H1 (cell line): ENCODE measurements around the gene RAB36. TPM values are rescaled to one million over a fixed set of nuclear protein-coding genes. Genes with fewer than 3 reads are reported as not detected.

Experiments
- CTCF ChIA-PET: fragments of 300-600 bp; sonication (Branson Sonifier 250); formaldehyde crosslinking; loops from one replicate; lab custom pipeline; 2021; ENCODE audit not compliant: partially characterized antibody; lab: Charles Lee
- POLR2A ChIA-PET: fragments of 300-600 bp; sonication (Branson Sonifier 250); formaldehyde crosslinking; loops from one replicate; lab custom pipeline; 2021; ENCODE audit warnings: inconsistent platforms; ENCODE audit not compliant: partially characterized antibody; lab: Charles Lee
- DNase-seq, 2 experiments: peaks; one replicate each; pipeline versions ENCODE4 v3.0.0 to v3.0.0-alpha.2; 2010 to 2022; ENCODE audit warnings: low spot score in 2 of 2, low read depth in 1 of 2, mixed read lengths in 1 of 2
- FAIRE-seq: peaks from 2 replicates; lab custom pipeline; 2011; peaks lifted over from hg19 to GRCh38; lab: Jason Lieb, UNC
- H2AFZ ChIP-seq: 2 replicates; pipeline ENCODE4 v1.8.1; 2012; ENCODE audit warnings: low read length, inconsistent platforms
- H2AK5ac ChIP-seq: 2 replicates; pipeline ENCODE4 v1.6.1; 2013; ENCODE audit warnings: low read depth, low read length
- H2BK120ac ChIP-seq: replicated peaks from 2 replicates; pipeline ENCODE3; 2013; ENCODE audit warnings: low read depth, low read length, inconsistent platforms
- H2BK12ac ChIP-seq: 2 replicates; pipeline ENCODE4 v1.6.1; 2013; ENCODE audit warnings: low read depth, low read length
- H2BK15ac ChIP-seq: 2 replicates; pipeline ENCODE4 v1.6.1; 2013; ENCODE audit warnings: low read length
- H2BK20ac ChIP-seq: 2 replicates; pipeline ENCODE4 v1.6.1; 2013; ENCODE audit warnings: low read length
- H2BK5ac ChIP-seq: 2 replicates; pipeline ENCODE4 v1.6.1; 2013; ENCODE audit warnings: low read depth, low read length
- H3K14ac ChIP-seq: 2 replicates; pipeline ENCODE4 v1.6.1; 2013; ENCODE audit warnings: inconsistent platforms; ENCODE audit not compliant: insufficient read length
- H3K18ac ChIP-seq: 2 replicates; pipeline ENCODE4 v1.6.1; 2013; ENCODE audit warnings: low read length; ENCODE audit errors: extremely low read depth
- H3K23ac ChIP-seq: 2 replicates; pipeline ENCODE4 v1.6.1; 2013; ENCODE audit warnings: inconsistent platforms; ENCODE audit not compliant: insufficient read length
- H3K23me2 ChIP-seq: 2 replicates; pipeline ENCODE4 v1.6.1; 2013; ENCODE audit warnings: low read depth, low read length
- H3K27ac ChIP-seq: 2 replicates; pipeline ENCODE4 v1.6.1; 2011; ENCODE audit warnings: low read depth, low read length, inconsistent platforms
- H3K27me3 ChIP-seq, 4 experiments: replicated peaks in 1 of 4; 1 replicate in 1 of 4; 2 replicates in 3 of 4; pipeline versions ENCODE4 v1.6.1 to v1.8.1; 2011 to 2013; ENCODE audit warnings: low read length in 3 of 4, mild to moderate bottlenecking in 3 of 4, inconsistent platforms in 2 of 4, mixed read lengths in 2 of 4, moderate library complexity in 1 of 4; ENCODE audit not compliant: control insufficient read depth in 3 of 4, insufficient read depth in 3 of 4; ENCODE audit errors: extremely low read depth in 1 of 4
- H3K36me3 ChIP-seq, 4 experiments: 2 replicates each; pipeline versions ENCODE4 v1.6.1 to v1.8.1; 2011 to 2013; ENCODE audit warnings: mild to moderate bottlenecking in 4 of 4, low read length in 3 of 4, moderate library complexity in 2 of 4, control low read depth in 1 of 4, inconsistent platforms in 1 of 4; ENCODE audit not compliant: insufficient read depth in 4 of 4, control insufficient read depth in 2 of 4
- H3K4ac ChIP-seq: replicated peaks from 2 replicates; pipeline ENCODE3; 2013; ENCODE audit warnings: low read length, low read depth, mixed read lengths, inconsistent platforms; ENCODE audit not compliant: insufficient read length
- H3K4me1 ChIP-seq, 4 experiments: replicated peaks in 1 of 4; 1 replicate in 1 of 4; 2 replicates in 3 of 4; pipeline versions ENCODE4 v1.6.1 to v1.8.1; 2011 to 2013; ENCODE audit warnings: low read length in 3 of 4, inconsistent platforms in 2 of 4, mixed read lengths in 1 of 4; ENCODE audit not compliant: insufficient read depth in 4 of 4, control insufficient read depth in 3 of 4
- H3K4me2 ChIP-seq, 2 experiments: 2 replicates each; pipeline versions ENCODE4 v1.6.1 to v1.8.1; 2011 to 2013; ENCODE audit warnings: low read depth in 2 of 2, low read length in 2 of 2, control low read depth in 1 of 2, inconsistent platforms in 1 of 2, mild to moderate bottlenecking in 1 of 2; ENCODE audit not compliant: insufficient read depth in 1 of 2
- H3K4me3 ChIP-seq, 4 experiments: fragments of 200-600, 300-600 bp in 1 of 4; sonication (generic), shearing (Covaris generic), sonication (Bioruptor Twin) in 1 of 4; 2 replicates each; pipeline versions ENCODE4 v1.5.1 to v1.8.1; 2011 to 2016; ENCODE audit warnings: low read length in 4 of 4, low read depth in 3 of 4, control low read depth in 2 of 4, inconsistent platforms in 2 of 4, mild to moderate bottlenecking in 2 of 4, mixed read lengths in 1 of 4, moderate library complexity in 1 of 4; ENCODE audit not compliant: insufficient read depth in 2 of 4; ENCODE audit errors: extremely low read depth in 1 of 4
- H3K56ac ChIP-seq: replicated peaks from 2 replicates; pipeline ENCODE3; 2013; ENCODE audit warnings: low read depth, mild to moderate bottlenecking, mixed read lengths, low read length, inconsistent platforms; ENCODE audit not compliant: insufficient read length
- H3K79me1 ChIP-seq: 2 replicates; pipeline ENCODE4 v1.6.1; 2013; ENCODE audit warnings: low read depth, low read length, control low read depth
- H3K79me2 ChIP-seq, 2 experiments: 2 replicates each; pipeline versions ENCODE4 v1.6.1 to v1.8.1; 2012 to 2013; ENCODE audit warnings: low read length in 2 of 2, mild to moderate bottlenecking in 2 of 2, inconsistent platforms in 1 of 2; ENCODE audit not compliant: insufficient read depth in 2 of 2, control insufficient read depth in 1 of 2
- H3K9ac ChIP-seq, 4 experiments: replicated peaks in 1 of 4; 1 replicate in 1 of 4; 2 replicates in 3 of 4; pipeline versions ENCODE4 v1.6.1 to v1.8.1; 2011 to 2013; ENCODE audit warnings: low read depth in 3 of 4, low read length in 3 of 4, control low read depth in 2 of 4, mild to moderate bottlenecking in 2 of 4, moderate library complexity in 2 of 4, inconsistent platforms in 1 of 4; ENCODE audit errors: extremely low read depth in 1 of 4
- H3K9me3 ChIP-seq, 2 experiments: 2 replicates each; pipeline versions ENCODE4 v1.6.1 to v1.8.1; 2012 to 2013; ENCODE audit warnings: mild to moderate bottlenecking in 2 of 2, moderate library complexity in 2 of 2, control low read depth in 1 of 2, inconsistent platforms in 1 of 2, low read depth in 1 of 2, low read length in 1 of 2, mixed read lengths in 1 of 2; ENCODE audit not compliant: insufficient read depth in 2 of 2
- H4K20me1 ChIP-seq, 2 experiments: replicated peaks in 1 of 2; 2 replicates each; pipeline versions ENCODE3 to v1.8.1; 2011 to 2013; ENCODE audit warnings: inconsistent platforms in 2 of 2, low read length in 2 of 2, mild to moderate bottlenecking in 1 of 2; ENCODE audit not compliant: insufficient read depth in 2 of 2, control insufficient read depth in 1 of 2
- H4K5ac ChIP-seq: 2 replicates; pipeline ENCODE4 v1.6.1; 2013; ENCODE audit warnings: low read length, low read depth, mixed read lengths, inconsistent platforms; ENCODE audit not compliant: insufficient read length
- H4K8ac ChIP-seq: 2 replicates; pipeline ENCODE4 v1.8.0; 2013; ENCODE audit warnings: mild to moderate bottlenecking, moderate library complexity, low read length, inconsistent platforms; ENCODE audit not compliant: insufficient read depth; ENCODE audit errors: extremely low read depth
- H4K91ac ChIP-seq: replicated peaks from 2 replicates; pipeline ENCODE3; 2013; ENCODE audit warnings: low read length, mixed read lengths, inconsistent platforms; ENCODE audit not compliant: insufficient read length
- SP4 ChIP-seq: IDR thresholded peaks from 2 replicates; pipeline ENCODE4 v1.6.1; 2012; ENCODE audit warnings: low read length, inconsistent platforms
- WGBS, 2 experiments: shearing (Covaris generic) in 1 of 2; methylation state at CpG; one replicate each; pipeline versions ENCODE4 v1.1.6 to v1.1.7; 2013 to 2015; ENCODE audit warnings: low lambda C conversion rate in 2 of 2, mixed read lengths in 2 of 2, inconsistent platforms in 1 of 2, low coverage in 1 of 2, missing lambda C conversion rate in 1 of 2; ENCODE audit not compliant: insufficient replicate concordance in 2 of 2, insufficient coverage in 1 of 2, insufficient read length in 1 of 2; ENCODE audit errors: extremely low coverage in 1 of 2, missing lambda C conversion rate in 1 of 2; 5-methylcytosine and 5-hydroxymethylcytosine counted together
- polyA plus RNA-seq, 7 experiments: library from polyadenylated mRNA; depleted of rRNA in 3 of 7; stranded (reverse) in 5 of 7; unstranded in 2 of 7; fragments of >200 nt in 5 of 7; fragments of 200-250 nt in 2 of 7; gene quantifications; 1 replicate in 5 of 7; 2 replicates in 1 of 7; 4 replicates in 1 of 7; pipeline versions ENCODE4 v1.2.1 to v1.2.3, GENCODE V29; 2011 to 2013; ENCODE audit warnings: missing spikeins in 2 of 7, mixed read lengths in 2 of 7
- total RNA-seq: library from RNA; stranded (reverse); fragmentation: NEBNext Ultra II Directional; extraction: Animal tissue kit (Norgen Biotek cat#: 25700); gene quantifications from 2 replicates; pipeline ENCODE4 v1.2.1, GENCODE V29; 2021

RAB36 gene
- total and polyA plus RNA-seq, 2 of the 8 experiments (the other 6 are each of a cell fraction or from before 2014, with no cell fraction given): 1.0 to 1.5 TPM

GRCh38 chr22:23163665-23164064 lies 18.4 kb downstream of the RAB36 start:
- POLR2A ChIA-PET: no interaction called here

More at GRCh38 chr22:23163665-23164064, 18.4 kb downstream of the RAB36 start:
- FAIRE-seq: no peak
- Histone ChIP-seq H2BK120ac (no peak overlapping the region), H3K9ac (no peak overlapping the region), H3K18ac (no peak overlapping the region), H4K8ac (no peak overlapping the region), H3K23me2 (0 out of 2 replicates have a peak, but pooled peaks cover 2% of the 10 kb centered on the region), H3K4ac (no peak overlapping the region), H2BK5ac (no peak overlapping the region), H4K20me1 (no peaks in the 10 kb centered on the region), H3K4me2 (no peak overlapping the region), H3K4me1 (peaks cover 0 to 12% (median 7%) of the 10 kb centered on the region in 4 experiments; a peak in 5 of 7 replicates), H3K4me3 (no peak overlapping the region), H2AFZ (no peak overlapping the region), H2AK5ac (no peak overlapping the region), H3K79me1 (no peaks in the 10 kb centered on the region), H3K56ac (no peak overlapping the region), H4K91ac (no peak overlapping the region), H2BK15ac (no peak overlapping the region), H3K9me3 (no peaks in the 10 kb centered on the region), H3K27ac (no peak overlapping the region), H2BK20ac (no peak overlapping the region), H3K27me3 (no peaks in the 10 kb centered on the region), H3K79me2 (no peaks in the 10 kb centered on the region), H3K23ac (no peak overlapping the region), H4K5ac (no peak overlapping the region), H2BK12ac (no peak overlapping the region)
- DNase-seq: no peak
- WGBS, 2 experiments: 95% methylated on average over 8 of the region's 8 CpGs; no CpG with 5 or more reads in 1 of the 2 experiments
- TF ChIP-seq SP4: no peak
- TF ChIP-seq, all 59 proteins: peak for 0
- Histone ChIP-seq H3K36me3 (no peaks in the 10 kb centered on the region), H3K14ac (no peak overlapping the region)
- CTCF ChIA-PET: interaction anchor here (0.8 to 2.3 kb wide), 10 partner anchors 10 to 127 kb away, joined by 3 to 12 read pairs (median 4); partner anchors contain the start of gene RSPH14
